T-helper 17 cell (primary cell): Measurements from ENCODE around the gene NAT16. TPM values are rescaled to one million over a fixed set of nuclear protein-coding genes. Genes with fewer than 3 reads are reported as not detected.
A peak's percentile ranks its signal among the peaks of the same experiment; 100 is the strongest.

Experiments
- ATAC-seq: fragments of 150-1000 bp; cut with Tn5 transposase; 2 replicates; pipeline ENCODE4 v1.10.0; 2021; ENCODE audit warnings: mild to moderate bottlenecking, moderate library complexity
- DNase-seq, 3 donors: peaks; one replicate each; pipeline versions ENCODE4 v3.0.0 to v3.0.0-alpha.2; 2020 to 2021
- H3K9me3 ChIP-seq: one replicate; pipeline ENCODE4 v1.7.0; 2013; ENCODE audit warnings: low read length, mild to moderate bottlenecking; ENCODE audit not compliant: control insufficient read depth, poor library complexity, severe bottlenecking
- H3K27ac Mint-ChIP-seq: one replicate; pipeline ENCODE4 v1.8.0; 2022; ENCODE audit warnings: mild to moderate bottlenecking, moderate library complexity, mixed read lengths
- H3K27me3 Mint-ChIP-seq: one replicate; pipeline ENCODE4 v1.8.0; 2022; ENCODE audit warnings: mixed read lengths
- H3K36me3 Mint-ChIP-seq: one replicate; pipeline ENCODE4 v1.8.0; 2022; ENCODE audit warnings: low read depth, mixed read lengths
- H3K4me1 Mint-ChIP-seq: one replicate; pipeline ENCODE4 v1.8.0; 2022; ENCODE audit warnings: mild to moderate bottlenecking, mixed read lengths
- H3K4me3 Mint-ChIP-seq: one replicate; pipeline ENCODE4 v1.8.0; 2022; ENCODE audit warnings: mild to moderate bottlenecking, moderate library complexity, mixed read lengths
- total RNA-seq, 4 donors: library from RNA in 2 of 4; stranded (reverse) in 2 of 4; gene quantifications; one replicate each; pipeline ENCODE4 v1.2.3 and lab custom pipeline; 2022 to 2026

NAT16 gene
- total RNA-seq, 2 donors from 2014 or later = not detected

- peaks cover 18% of the 10 kb centered on the region for H3K36me3 Mint-ChIP-seq
- no peak overlapping the region for H3K27ac Mint-ChIP-seq
- H3K27me3 Mint-ChIP-seq = peaks cover 88% of the 10 kb centered on the region
- H3K4me1 Mint-ChIP-seq = peaks cover 47% of the 10 kb centered on the region
- peak in 1 of 3 donors; percentile 21 for DNase-seq
- peak overlapping the region; percentile 87 for H3K4me3 Mint-ChIP-seq
- no peaks in the 10 kb centered on the region for H3K9me3 ChIP-seq
- peak; percentile 33 for ATAC-seq
These were observed 7.9 kb downstream of the NAT16 start for GRCh38 chr7:101172005-101172853.

- Mint-ChIP-seq H3K36me3 (peaks cover 19% of the 10 kb centered on the region), H3K27me3 (peaks cover 87% of the 10 kb centered on the region), H3K4me3 (peak overlapping the region; percentile 87), H3K4me1 (peaks cover 50% of the 10 kb centered on the region), H3K27ac (peak overlapping the region; percentile 92)
- DNase-seq (no peak), ATAC-seq (no peak)
- H3K9me3 ChIP-seq = no peaks in the 10 kb centered on the region
These were observed 8.7 kb downstream of the NAT16 start for GRCh38 chr7:101171442-101171837.

- H3K4me1 Mint-ChIP-seq = peaks cover 54% of the 10 kb centered on the region
- ATAC-seq (peak; percentile 65), DNase-seq (no peak)
- peak overlapping the region; percentile 92 for H3K27ac Mint-ChIP-seq
- H3K27me3 Mint-ChIP-seq = peaks cover 85% of the 10 kb centered on the region
- no peaks in the 10 kb centered on the region for H3K9me3 ChIP-seq
- peaks cover 19% of the 10 kb centered on the region for H3K36me3 Mint-ChIP-seq
- H3K4me3 Mint-ChIP-seq = peak overlapping the region; percentile 87
These were observed 9.3 kb downstream of the NAT16 start for GRCh38 chr7:101170617-101171441.

GRCh38 chr7:101169838-101170551 lies 10.1 kb downstream of the NAT16 start:
- no peaks in the 10 kb centered on the region for H3K9me3 ChIP-seq
- Mint-ChIP-seq H3K4me3 (peak overlapping the region; percentile 63), H3K27ac (peak overlapping the region; percentile 92), H3K27me3 (peaks cover 84% of the 10 kb centered on the region), H3K36me3 (peaks cover 19% of the 10 kb centered on the region), H3K4me1 (peaks cover 61% of the 10 kb centered on the region)
- ATAC-seq = peak; percentile 61
- DNase-seq = peak; percentile 70 to 82 (median 71)

GRCh38 chr7:101169110-101169837 lies 10.8 kb downstream of the NAT16 start:
- H3K9me3 ChIP-seq = no peaks in the 10 kb centered on the region
- peak overlapping the region; percentile 63 for H3K4me3 Mint-ChIP-seq
- H3K4me1 Mint-ChIP-seq = peaks cover 58% of the 10 kb centered on the region
- DNase-seq = no peak
- peaks cover 84% of the 10 kb centered on the region for H3K27me3 Mint-ChIP-seq
- H3K36me3 Mint-ChIP-seq = peaks cover 19% of the 10 kb centered on the region
- H3K27ac Mint-ChIP-seq = peak overlapping the region; percentile 45
- no peak for ATAC-seq

- Mint-ChIP-seq H3K27ac (peak overlapping the region; percentile 37), H3K4me1 (peaks cover 56% of the 10 kb centered on the region), H3K36me3 (peaks cover 15% of the 10 kb centered on the region), H3K4me3 (no peak overlapping the region), H3K27me3 (peaks cover 77% of the 10 kb centered on the region)
- DNase-seq (no peak), ATAC-seq (no peak)
- H3K9me3 ChIP-seq = no peaks in the 10 kb centered on the region
These were observed 11.6 kb downstream of the NAT16 start for GRCh38 chr7:101168412-101169049.

GRCh38 chr7:101167645-101168411 lies 12.3 kb downstream of the NAT16 start:
- Mint-ChIP-seq H3K4me3 (no peak overlapping the region), H3K27me3 (peaks cover 74% of the 10 kb centered on the region), H3K4me1 (peaks cover 56% of the 10 kb centered on the region)

GRCh38 chr7:101166909-101167644 lies 13.0 kb downstream of the NAT16 start:
- DNase-seq (no peak), ATAC-seq (no peak)
- no peak overlapping the region for H3K27ac Mint-ChIP-seq
- no peaks in the 10 kb centered on the region for H3K9me3 ChIP-seq
- peaks cover 15% of the 10 kb centered on the region for H3K36me3 Mint-ChIP-seq
- H3K27me3 Mint-ChIP-seq = peaks cover 71% of the 10 kb centered on the region
- H3K4me1 Mint-ChIP-seq = peaks cover 58% of the 10 kb centered on the region
- peak overlapping the region; percentile 59 for H3K4me3 Mint-ChIP-seq

More at GRCh38 chr7:101167645-101168411, 12.3 kb downstream of the NAT16 start:
- DNase-seq (no peak), ATAC-seq (no peak)
- H3K9me3 ChIP-seq = no peaks in the 10 kb centered on the region
- H3K27ac Mint-ChIP-seq = peak overlapping the region; percentile 37
- H3K36me3 Mint-ChIP-seq = peaks cover 15% of the 10 kb centered on the region

- Mint-ChIP-seq H3K36me3 (peaks cover 15% of the 10 kb centered on the region), H3K27me3 (peaks cover 66% of the 10 kb centered on the region), H3K27ac (no peak overlapping the region), H3K4me3 (peak overlapping the region; percentile 59), H3K4me1 (peaks cover 55% of the 10 kb centered on the region)
- DNase-seq = no peak
- ATAC-seq = no peak
- H3K9me3 ChIP-seq = no peaks in the 10 kb centered on the region
These were observed 13.5 kb downstream of the NAT16 start for GRCh38 chr7:101166648-101166908.

GRCh38 chr7:101165958-101166647 lies 14.0 kb downstream of the NAT16 start:
- peak overlapping the region; percentile 84 for H3K27ac Mint-ChIP-seq
- H3K4me1 Mint-ChIP-seq = peaks cover 50% of the 10 kb centered on the region
- H3K4me3 Mint-ChIP-seq = peak overlapping the region; percentile 75
- no peak for DNase-seq
- H3K27me3 Mint-ChIP-seq = peaks cover 62% of the 10 kb centered on the region
- H3K9me3 ChIP-seq = no peaks in the 10 kb centered on the region
- no peak for ATAC-seq
- H3K36me3 Mint-ChIP-seq = peaks cover 15% of the 10 kb centered on the region
